Erythroblast (primary cell): Measurements from ENCODE around the gene MAP7D2.
A peak's percentile ranks its signal among the peaks of the same experiment; 100 is the strongest.
"Not testable (repeated sequence)": the region's sequence is repeated elsewhere in the genome, so short reads cannot be mapped to it uniquely, and the experiment has no call there.

Experiments used
- DNase-seq, 2 experiments: peaks; one replicate each; lab custom pipeline; 2025; lab: John Stamatoyannopoulos, UW
- GATA1 ChIP-seq: IDR thresholded peaks from 2 replicates; pipeline ENCODE4 v1.6.1; 2011; ENCODE audit warnings: low read depth, mild to moderate bottlenecking, control low read depth, low read length, moderate library complexity
- POLR2A ChIP-seq: IDR thresholded peaks from 2 replicates; pipeline ENCODE4 v1.6.1; 2011; ENCODE audit warnings: mild to moderate bottlenecking, low read length

Gene MAP7D2

GRCh38 chrX:20116577-20117240 is at the start of gene MAP7D2:
Gene MAP7D2 (minus strand): TSS chrX:20116907. CDS start chrX:20116879, 28 bp downstream.
- peak; percentile 2 to 19 for DNase-seq
- TF ChIP-seq POLR2A = no peak
- no peak for TF ChIP-seq GATA1

GRCh38 chrX:20162516-20162915 is 45.8 kb upstream of the MAP7D2 start:
- not testable (repeated sequence) for DNase-seq

GRCh38 chrX:20159797-20160385 is 43.2 kb upstream of the MAP7D2 start:
- TF ChIP-seq POLR2A (no peak), GATA1 (no peak)
- no peak for DNase-seq

GRCh38 chrX:20151689-20152088 is 35.0 kb upstream of the MAP7D2 start:
- DNase-seq = no peak
- TF ChIP-seq POLR2A = no peak

- DNase-seq = no peak
- TF ChIP-seq GATA1 (no peak), POLR2A (no peak)
These were observed 32.6 kb upstream of the MAP7D2 start for GRCh38 chrX:20149326-20149725.

GRCh38 chrX:20147561-20147960 is 30.9 kb upstream of the MAP7D2 start:
- no peak for TF ChIP-seq GATA1
- TF ChIP-seq POLR2A = no peak
- DNase-seq = no peak

GRCh38 chrX:20144491-20144890 is 27.8 kb upstream of the MAP7D2 start:
- no peak for DNase-seq
- TF ChIP-seq GATA1 (no peak), POLR2A (no peak)

- TF ChIP-seq POLR2A (no peak), GATA1 (no peak)
- DNase-seq = peak; percentile 21 to 30
These were observed 26.9 kb upstream of the MAP7D2 start for GRCh38 chrX:20143561-20143960.

- TF ChIP-seq POLR2A (no peak), GATA1 (no peak)
- DNase-seq = peak; percentile 12 to 24
These were observed 26.4 kb upstream of the MAP7D2 start for GRCh38 chrX:20143111-20143510.

GRCh38 chrX:20141281-20142220 is 24.8 kb upstream of the MAP7D2 start, which contains the start of gene EIF1AX:
Gene EIF1AX (minus strand): TSS chrX:20141838. CDS start chrX:20141640, 198 bp downstream.
- TF ChIP-seq GATA1 (no peak), POLR2A (peak; percentile 84)
- DNase-seq = peak; percentile 97

GRCh38 chrX:20140420-20140819 is 23.7 kb upstream of the MAP7D2 start:
- DNase-seq = peak in 1 of 2 experiments; percentile 24
- TF ChIP-seq GATA1 (no peak), POLR2A (no peak)

GRCh38 chrX:20139966-20140365 is 23.3 kb upstream of the MAP7D2 start:
- TF ChIP-seq POLR2A = no peak
- TF ChIP-seq GATA1 = no peak
- peak in 1 of 2 experiments; percentile 23 for DNase-seq

GRCh38 chrX:20135944-20136343 is 19.2 kb upstream of the MAP7D2 start:
- no peak for DNase-seq
- TF ChIP-seq GATA1 (no peak), POLR2A (no peak)

GRCh38 chrX:20132666-20133065 is 16.0 kb upstream of the MAP7D2 start:
- TF ChIP-seq GATA1 (no peak), POLR2A (no peak)
- no peak for DNase-seq

- DNase-seq = no peak
- TF ChIP-seq POLR2A = no peak
These were observed 13.7 kb upstream of the MAP7D2 start for GRCh38 chrX:20130357-20130756.

- DNase-seq = no peak
- TF ChIP-seq POLR2A (no peak), GATA1 (no peak)
These were observed 12.8 kb upstream of the MAP7D2 start for GRCh38 chrX:20129547-20129946.
